Esophagus squamous epithelium (tissue), 4 donors: ENCODE results near the gene TMEM178B.

Experiments used
- POLR2A ChIP-seq, 4 donors: fragments of 450-650 bp; IDR thresholded peaks; one replicate each; pipeline ENCODE4 v1.6.1; 2017; ENCODE audit warnings: antibody characterized with exemption in 4 of 4, mild to moderate bottlenecking in 4 of 4, moderate library complexity in 3 of 4
- TF ChIP-seq, protein P1 (sequence below), 6 experiments: fragments of 450-650 bp in 4 of 6; fragments of 200-600 bp in 2 of 6; sonication (generic) in 2 of 6; IDR thresholded peaks; one replicate each; pipeline ENCODE4 v1.5.1; 2016 to 2019; ENCODE audit warnings: antibody characterized with exemption in 6 of 6, mild to moderate bottlenecking in 4 of 6, moderate library complexity in 4 of 6

DNA sequence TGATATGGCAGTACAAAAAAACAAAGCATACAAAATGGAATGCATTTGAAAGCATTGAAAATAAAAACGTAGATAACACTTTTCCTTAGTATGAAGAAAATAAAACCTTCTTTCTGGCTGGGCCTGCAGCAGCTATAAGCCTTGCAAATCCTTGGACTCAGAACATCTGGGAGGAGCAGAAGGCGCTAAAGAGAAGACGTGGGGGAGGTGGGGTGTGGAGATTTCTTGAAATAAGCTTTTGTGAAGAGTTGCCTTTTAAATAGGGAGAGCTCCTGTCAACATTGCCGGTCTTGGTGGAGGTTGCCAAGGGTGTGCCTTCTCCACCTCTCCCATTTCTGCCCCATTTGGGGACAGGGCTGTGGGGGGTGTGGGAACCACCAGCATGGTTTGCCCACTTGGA lies 128.7 kb downstream of the TMEM178B start:
- TF ChIP-seq POLR2A (IDR thresholded peaks at IDR 0.05) = no peak
- TF ChIP-seq, protein P1, sequence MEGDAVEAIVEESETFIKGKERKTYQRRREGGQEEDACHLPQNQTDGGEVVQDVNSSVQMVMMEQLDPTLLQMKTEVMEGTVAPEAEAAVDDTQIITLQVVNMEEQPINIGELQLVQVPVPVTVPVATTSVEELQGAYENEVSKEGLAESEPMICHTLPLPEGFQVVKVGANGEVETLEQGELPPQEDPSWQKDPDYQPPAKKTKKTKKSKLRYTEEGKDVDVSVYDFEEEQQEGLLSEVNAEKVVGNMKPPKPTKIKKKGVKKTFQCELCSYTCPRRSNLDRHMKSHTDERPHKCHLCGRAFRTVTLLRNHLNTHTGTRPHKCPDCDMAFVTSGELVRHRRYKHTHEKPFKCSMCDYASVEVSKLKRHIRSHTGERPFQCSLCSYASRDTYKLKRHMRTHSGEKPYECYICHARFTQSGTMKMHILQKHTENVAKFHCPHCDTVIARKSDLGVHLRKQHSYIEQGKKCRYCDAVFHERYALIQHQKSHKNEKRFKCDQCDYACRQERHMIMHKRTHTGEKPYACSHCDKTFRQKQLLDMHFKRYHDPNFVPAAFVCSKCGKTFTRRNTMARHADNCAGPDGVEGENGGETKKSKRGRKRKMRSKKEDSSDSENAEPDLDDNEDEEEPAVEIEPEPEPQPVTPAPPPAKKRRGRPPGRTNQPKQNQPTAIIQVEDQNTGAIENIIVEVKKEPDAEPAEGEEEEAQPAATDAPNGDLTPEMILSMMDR (IDR thresholded peaks at IDR 0.05) = no peak
